ENCODE measurements around the gene RHOT2.
A peak's percentile ranks its signal among the peaks of the same experiment; 100 is the strongest.

Gene RHOT2

GRCh38 chr16:659618-660017 is 8.3 kb upstream of the RHOT2 start:
- peak overlapping the region; percentile 65 for H3K27ac ChIP-seq
- TF ChIP-seq CTCF (IDR thresholded peaks at IDR 0.05) (no peak), ZFX (IDR thresholded peaks at IDR 0.05; ENCODE audit: borderline replicate concordance) (no peak)

GRCh38 chr16:660132-660458 is 7.8 kb upstream of the RHOT2 start:
- TF ChIP-seq CTCF (IDR thresholded peaks at IDR 0.05) (no peak), ZFX (IDR thresholded peaks at IDR 0.05; ENCODE audit: borderline replicate concordance) (no peak)
- peak overlapping the region; percentile 65 for H3K27ac ChIP-seq

GRCh38 chr16:660459-661183 is 7.3 kb upstream of the RHOT2 start:
- H3K27ac ChIP-seq: peak overlapping the region; percentile 65
- no peak for TF ChIP-seq ZFX (IDR thresholded peaks at IDR 0.05; ENCODE audit: borderline replicate concordance)
- TF ChIP-seq CTCF (IDR thresholded peaks at IDR 0.05): peak; percentile 84

GRCh38 chr16:661184-661821 is 6.6 kb upstream of the RHOT2 start:
- H3K27ac ChIP-seq: peak overlapping the region; percentile 65
- TF ChIP-seq CTCF (IDR thresholded peaks at IDR 0.05) (no peak), ZFX (IDR thresholded peaks at IDR 0.05; ENCODE audit: borderline replicate concordance) (no peak)

- no peak for TF ChIP-seq CTCF (IDR thresholded peaks at IDR 0.05)
- no peak for TF ChIP-seq ZFX (IDR thresholded peaks at IDR 0.05; ENCODE audit: borderline replicate concordance)
- H3K27ac ChIP-seq: peak overlapping the region; percentile 65; the same call in 1 of the 2 replicates
Measured at GRCh38 chr16:662095-662494, 5.8 kb upstream of the RHOT2 start.

GRCh38 chr16:662597-662996 is 5.3 kb upstream of the RHOT2 start:
- no peak for TF ChIP-seq ZFX (IDR thresholded peaks at IDR 0.05; ENCODE audit: borderline replicate concordance)
- no peak for TF ChIP-seq CTCF (IDR thresholded peaks at IDR 0.05)
- no peak overlapping the region for H3K27ac ChIP-seq

- no peak for TF ChIP-seq ZFX (IDR thresholded peaks at IDR 0.05; ENCODE audit: borderline replicate concordance)
- TF ChIP-seq CTCF (IDR thresholded peaks at IDR 0.05): no peak
- peak overlapping the region; percentile 88 for H3K27ac ChIP-seq
Measured at GRCh38 chr16:666572-666971, 1.4 kb upstream of the RHOT2 start.

Measured in 22Rv1 (cell line).